NCI-H2227 (cell line): ENCODE results near the gene RFTN2.
"Not testable (repeated sequence)": the region's sequence is repeated elsewhere in the genome, so short reads cannot be mapped to it uniquely, and the experiment has no call there.

Experiments
- DNase-seq: peaks from one replicate; lab custom pipeline; 2025; ENCODE audit not compliant: unreplicated experiment; lab: John Stamatoyannopoulos, UW

The RFTN2 gene

DNA sequence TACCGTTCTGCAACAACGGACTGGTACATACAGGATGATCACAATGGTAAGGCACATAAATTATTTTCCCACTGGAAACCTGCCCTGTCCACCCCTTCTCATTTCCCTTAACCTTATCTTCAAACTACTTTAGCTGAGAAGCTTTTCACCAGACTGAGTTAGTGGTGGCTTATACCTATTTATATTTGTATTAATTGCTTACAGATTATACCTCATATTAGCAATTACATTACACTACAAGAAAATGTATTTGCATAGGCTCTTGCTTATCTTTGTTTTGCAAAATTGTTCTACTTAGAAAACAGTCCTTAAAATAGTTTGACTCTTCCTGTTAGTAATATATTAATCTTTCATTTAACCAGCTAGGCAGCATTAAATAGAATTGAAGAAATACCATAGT is 124.1 kb downstream of the RFTN2 start:
- not testable (repeated sequence) for DNase-seq

DNA sequence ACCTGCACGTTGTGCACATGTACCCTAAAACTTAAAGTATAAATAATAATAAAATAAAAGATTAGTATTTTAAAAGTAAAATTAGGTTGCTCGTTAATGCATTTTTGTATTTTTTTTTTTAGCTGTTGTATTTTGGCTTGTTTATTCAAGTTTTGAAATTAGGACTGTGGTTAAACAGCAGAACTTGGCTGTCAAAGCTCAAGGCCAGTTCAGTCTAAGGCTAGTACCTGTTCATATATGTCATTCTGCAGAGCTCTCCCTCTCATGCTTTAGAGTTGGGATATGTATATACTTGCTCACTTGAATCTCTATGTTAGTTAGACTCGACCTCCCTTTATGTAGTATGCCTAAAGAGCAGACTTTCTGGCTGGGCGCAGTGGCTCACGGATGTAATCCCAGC is 126.8 kb downstream of the RFTN2 start:
- no peak for DNase-seq

DNA sequence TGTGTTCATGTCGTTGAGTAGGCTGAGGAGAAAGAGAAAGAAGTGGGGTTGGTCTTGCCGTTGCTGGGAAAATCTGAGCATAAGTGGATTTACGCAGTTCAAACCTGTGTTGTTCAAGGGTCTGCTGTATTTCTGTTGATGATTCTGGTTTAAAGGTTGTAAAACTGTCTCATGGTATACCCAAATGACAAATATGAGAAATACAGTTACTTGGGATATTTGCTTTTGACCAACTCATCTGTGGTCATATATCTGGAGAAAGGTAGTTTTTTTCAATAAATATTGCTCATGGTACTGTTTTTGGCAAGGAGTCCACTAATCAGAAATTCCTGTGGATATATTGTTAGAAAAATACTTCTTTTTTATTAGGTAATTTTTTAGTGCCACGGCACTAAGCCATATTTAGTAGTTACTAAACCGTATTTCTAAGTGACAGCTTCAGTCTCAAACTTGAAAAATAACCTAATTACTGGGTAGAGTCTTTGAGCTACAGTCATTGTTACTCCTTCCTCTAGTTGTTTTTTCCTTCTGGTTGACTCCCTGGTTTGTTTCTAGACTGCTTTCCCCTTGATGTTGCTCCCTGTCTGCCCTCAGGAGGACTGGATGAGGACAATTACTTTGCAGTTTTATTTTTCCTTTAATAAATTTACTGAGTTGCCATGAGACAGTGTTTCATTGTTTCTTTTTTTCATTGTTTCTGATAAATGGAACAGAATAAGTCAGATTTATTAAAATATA is 128.1 kb downstream of the RFTN2 start:
- no peak for DNase-seq

DNA sequence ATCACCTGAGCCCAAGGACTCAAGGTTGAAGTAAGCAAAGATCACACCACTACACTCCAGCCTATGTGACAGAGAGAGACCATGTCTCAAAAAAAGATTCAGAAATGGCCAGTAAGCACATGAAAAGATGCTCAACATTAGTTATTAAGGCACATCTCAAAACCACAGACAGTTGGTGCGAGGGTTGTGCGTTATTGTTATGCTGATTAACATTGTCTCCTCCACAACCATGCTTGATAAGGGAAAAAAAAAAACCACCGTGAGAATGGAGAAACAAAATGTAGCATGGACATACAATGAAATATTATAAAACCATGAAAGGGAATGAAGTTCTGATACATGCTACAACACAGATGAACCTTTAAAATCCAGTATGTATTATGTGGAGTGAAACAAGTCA is 132.2 kb downstream of the RFTN2 start:
- DNase-seq = no peak

DNA sequence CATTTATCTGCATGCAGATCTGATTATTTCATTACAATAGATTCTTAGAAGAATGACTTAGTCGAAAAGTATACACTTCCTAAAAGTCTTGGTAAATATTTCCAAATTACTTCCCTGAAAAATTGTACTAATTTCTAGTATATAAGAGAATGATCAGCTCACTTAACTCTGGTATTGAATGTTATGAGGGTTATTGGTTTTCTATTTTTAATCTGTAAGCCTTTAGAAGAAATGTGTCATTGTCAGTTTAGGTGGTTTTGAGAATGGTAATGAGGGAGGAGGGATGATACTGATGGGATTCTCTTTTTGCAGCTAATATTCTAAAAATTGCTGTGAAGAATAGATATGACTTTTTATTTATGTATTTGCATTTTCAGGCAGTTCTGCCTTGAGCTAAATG is 135.7 kb downstream of the RFTN2 start:
- DNase-seq = no peak

DNA sequence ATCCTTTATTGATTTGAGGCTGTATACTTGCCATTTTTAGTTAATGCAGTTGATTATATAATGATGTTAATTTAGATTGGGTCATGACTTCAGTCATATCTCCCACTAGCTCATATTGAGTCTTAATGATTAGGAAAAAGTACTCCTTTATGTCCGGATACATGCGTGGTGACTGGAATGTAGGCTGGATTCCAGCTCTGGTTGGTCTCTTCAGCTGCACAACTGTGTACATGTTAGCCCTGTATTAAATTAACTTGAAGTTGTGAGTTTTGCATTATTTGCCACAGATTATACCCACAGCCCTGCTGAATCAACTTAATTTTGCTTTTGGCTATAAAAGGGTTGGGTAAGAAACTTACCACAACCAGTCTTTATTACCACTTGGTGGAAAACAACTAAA is 137.0 kb downstream of the RFTN2 start:
- DNase-seq = no peak
